Testis (tissue), 3 donors: ENCODE data around the gene EPHA6. TPM values are rescaled to one million over a fixed set of nuclear protein-coding genes. Genes with fewer than 3 reads are reported as not detected.

Source experiments
- DNase-seq: peaks from one replicate; pipeline ENCODE4 v3.0.0-alpha.2; 2019
- H3K27ac ChIP-seq, 2 donors: fragments of 200-600 bp; sonication (generic); one replicate each; pipeline ENCODE4 v1.5.1; 2019
- H3K27me3 ChIP-seq: fragments of 200-600 bp; sonication (generic); one replicate; pipeline ENCODE4 v1.5.1; 2019
- H3K36me3 ChIP-seq: fragments of 200-600 bp; sonication (generic); one replicate; pipeline ENCODE4 v1.5.1; 2017; ENCODE audit warnings: low read depth; ENCODE audit errors: missing control alignments
- H3K4me1 ChIP-seq: fragments of 200-600 bp; sonication (generic); one replicate; pipeline ENCODE4 v1.5.1; 2019
- H3K4me3 ChIP-seq, 2 donors: fragments of 200-600 bp; sonication (generic); one replicate each; pipeline ENCODE4 v1.5.1; 2017 to 2019
- H3K9me3 ChIP-seq: fragments of 200-600 bp; sonication (generic); one replicate; pipeline ENCODE4 v1.5.1; 2017
- CTCF ChIP-seq, 3 experiments: fragments of 450-650 bp in 2 of 3; fragments of 200-600 bp in 1 of 3; sonication (generic) in 1 of 3; IDR thresholded peaks; one replicate each; pipeline ENCODE4 v1.5.1; 2016 to 2019; ENCODE audit warnings: antibody characterized with exemption in 3 of 3, mild to moderate bottlenecking in 2 of 3, moderate library complexity in 1 of 3
- POLR2A ChIP-seq: fragments of 450-650 bp; IDR thresholded peaks from one replicate; pipeline ENCODE4 v1.6.1; 2017; ENCODE audit warnings: antibody characterized with exemption, mild to moderate bottlenecking, moderate library complexity
- WGBS, 2 donors: methylation state at CpG; one replicate each; pipeline ENCODE4 v1.1.5; 2018; 5-methylcytosine and 5-hydroxymethylcytosine counted together
- intact Hi-C: fragments of 100-400 bp; cut with DNase I; formaldehyde crosslinking; loops from one replicate; pipeline ENCODE4 v1.15.1; 2023; ENCODE audit warnings: low total_unique reads
- polyA plus RNA-seq: library from polyadenylated mRNA; stranded (reverse); fragments of 350-450 nt; fragmentation: Illumina TruSeq; extraction: RNeasy Lipid Tissue Mini Kit (QIAGEN cat#74804); gene quantifications from one replicate; pipeline ENCODE4 v1.2.3, GENCODE V29; 2014; ENCODE audit warnings: low read depth, low replicate concordance; ENCODE audit not compliant: insufficient read depth
- total RNA-seq, 2 donors: library from RNA; depleted of rRNA; stranded (reverse); fragments of >200 nt; gene quantifications; one replicate each; pipeline ENCODE4 v1.2.3, GENCODE V29; 2016

The EPHA6 gene
- total and polyA plus RNA-seq, 3 donors from 2014 or later: 9.8 to 33.0 (median 21.2) TPM

- 74 to 77% methylated on average over 2 of the region's 2 CpGs for WGBS, 2 donors
- no peak overlapping the region for H3K27ac ChIP-seq
- no peaks in the 10 kb centered on the region for H3K27me3 ChIP-seq
- H3K4me3 ChIP-seq: no peak overlapping the region
- TF ChIP-seq CTCF (IDR thresholded peaks at IDR 0.05) (no peak), POLR2A (no peak)
- no peaks in the 10 kb centered on the region for H3K9me3 ChIP-seq
- H3K4me1 ChIP-seq: no peaks in the 10 kb centered on the region
- intact Hi-C loops: no loop called here
- H3K36me3 ChIP-seq: no peaks in the 10 kb centered on the region
- no peak for DNase-seq
Observed at GRCh38 chr3:97245201-97245910, 431.0 kb downstream of the EPHA6 start.

- Histone ChIP-seq H3K9me3 (no peaks in the 10 kb centered on the region), H3K4me3 (no peak overlapping the region), H3K27me3 (no peaks in the 10 kb centered on the region), H3K36me3 (no peaks in the 10 kb centered on the region), H3K27ac (no peak overlapping the region), H3K4me1 (no peaks in the 10 kb centered on the region)
- WGBS, 2 donors: 83 to 88% methylated on average over 2 of the region's 2 CpGs
- TF ChIP-seq POLR2A (no peak), CTCF (IDR thresholded peaks at IDR 0.05) (no peak)
- DNase-seq: no peak
- intact Hi-C loops: no loop called here
Observed at GRCh38 chr3:97256060-97256459, 441.7 kb downstream of the EPHA6 start.

GRCh38 chr3:97257942-97258697 lies 443.7 kb downstream of the EPHA6 start:
- H3K4me3 ChIP-seq: no peak overlapping the region
- no peak for TF ChIP-seq CTCF (IDR thresholded peaks at IDR 0.05)
- TF ChIP-seq POLR2A: no peak
- H3K27me3 ChIP-seq: no peaks in the 10 kb centered on the region
- intact Hi-C loops: no loop called here
- WGBS, 2 donors: 80 to 97% methylated on average over 1 of the region's 1 CpG
- no peaks in the 10 kb centered on the region for H3K9me3 ChIP-seq
- no peaks in the 10 kb centered on the region for H3K36me3 ChIP-seq
- H3K4me1 ChIP-seq: no peaks in the 10 kb centered on the region
- no peak overlapping the region for H3K27ac ChIP-seq
- no peak for DNase-seq

- Histone ChIP-seq H3K4me3 (no peak overlapping the region), H3K36me3 (no peaks in the 10 kb centered on the region), H3K27ac (no peak overlapping the region), H3K4me1 (no peaks in the 10 kb centered on the region), H3K27me3 (no peaks in the 10 kb centered on the region), H3K9me3 (no peaks in the 10 kb centered on the region)
- no peak for DNase-seq
- intact Hi-C loops: no loop called here
- TF ChIP-seq POLR2A (no peak), CTCF (IDR thresholded peaks at IDR 0.05) (no peak)
- WGBS, 2 donors: 81 to 87% methylated on average over 1 of the region's 1 CpG
Observed at GRCh38 chr3:97259263-97259662, 444.9 kb downstream of the EPHA6 start.
